PC-9 (cell line): ENCODE measurements around the gene SRRT. TPM values are rescaled to one million over a fixed set of nuclear protein-coding genes. Genes with fewer than 3 reads are reported as not detected.
"Not testable (repeated sequence)": the region's sequence is repeated elsewhere in the genome, so short reads cannot be mapped to it uniquely, and the experiment has no call there.

Source experiments
- BruUV-seq: library from RNA; stranded (reverse); fragments of 400-500 nt; replicated peaks from 2 replicates; lab custom pipeline; 2021; lab: Mats Ljungman, UMichigan
- CTCF ChIA-PET: fragments of 300-600 bp; sonication (Branson Sonifier 250); formaldehyde crosslinking; loops from one replicate; lab custom pipeline; 2022; ENCODE audit warnings: antibody characterized with exemption; lab: Charles Lee
- POLR2A ChIA-PET: fragments of 300-600 bp; sonication (Branson Sonifier 250); formaldehyde crosslinking; loops from one replicate; lab custom pipeline; 2022; ENCODE audit warnings: antibody characterized with exemption; ENCODE audit not compliant: unreplicated experiment; lab: Charles Lee
- DNase-seq, 2 experiments: peaks; one replicate each; pipeline versions ENCODE4 v3.0.0 to v3.0.0-alpha.2; 2015 to 2022; ENCODE audit warnings: mixed read lengths in 1 of 2
- H2AFZ ChIP-seq: fragments of 200-600 bp; sonication (generic); 2 replicates; pipeline ENCODE4 v1.8.1; 2017; ENCODE audit warnings: antibody characterized with exemption
- H3F3A ChIP-seq: fragments of 200-600 bp; sonication (generic); 2 replicates; pipeline ENCODE4 v1.8.1; 2017; ENCODE audit warnings: antibody characterized with exemption, mild to moderate bottlenecking, low read depth; ENCODE audit not compliant: insufficient read depth
- H3K27ac ChIP-seq: fragments of 200-600 bp; sonication (generic); 2 replicates; pipeline ENCODE4 v1.6.1; 2016; ENCODE audit warnings: mixed run types
- H3K27me3 ChIP-seq: fragments of 200-600 bp; sonication (generic); 2 replicates; pipeline ENCODE4 v1.6.1; 2016; ENCODE audit warnings: low read depth, mixed run types; ENCODE audit not compliant: insufficient read depth
- H3K36me3 ChIP-seq: fragments of 200-600 bp; sonication (generic); 2 replicates; pipeline ENCODE4 v1.6.1; 2016; ENCODE audit warnings: low read depth, mixed run types
- H3K4me1 ChIP-seq: fragments of 200-600 bp; sonication (generic); replicated peaks from 2 replicates; pipeline ENCODE4 v1.6.1; 2016; ENCODE audit warnings: mixed run types; ENCODE audit not compliant: insufficient read depth
- H3K4me2 ChIP-seq: fragments of 200-600 bp; sonication (generic); 2 replicates; pipeline ENCODE4 v1.6.1; 2017; ENCODE audit warnings: mixed run types
- H3K4me3 ChIP-seq: fragments of 200-600 bp; sonication (generic); 2 replicates; pipeline ENCODE4 v1.6.1; 2016; ENCODE audit warnings: mixed run types
- H3K79me2 ChIP-seq: fragments of 200-600 bp; sonication (generic); 2 replicates; pipeline ENCODE4 v1.6.1; 2017; ENCODE audit warnings: low read depth, mixed run types
- H3K9me2 ChIP-seq: fragments of 200-600 bp; sonication (generic); 2 replicates; pipeline ENCODE4 v1.8.1; 2017; ENCODE audit warnings: mild to moderate bottlenecking; ENCODE audit not compliant: insufficient read depth
- H3K9me3 ChIP-seq: fragments of 200-600 bp; sonication (generic); 2 replicates; pipeline ENCODE4 v1.8.1; 2016; ENCODE audit warnings: low read depth; ENCODE audit not compliant: insufficient read depth
- H4K20me1 ChIP-seq: fragments of 200-600 bp; sonication (generic); 2 replicates; pipeline ENCODE4 v1.8.1; 2017; ENCODE audit not compliant: insufficient read depth
- CTCF ChIP-seq: fragments of 200-600 bp; sonication (generic); conservative IDR thresholded peaks from 2 replicates; pipeline ENCODE4 v1.6.1; 2017; ENCODE audit warnings: mixed run types, antibody characterized with exemption, mild to moderate bottlenecking, moderate library complexity
- EZH2 ChIP-seq: fragments of 200-600 bp; sonication (generic); IDR thresholded peaks from 2 replicates; pipeline ENCODE4 v1.8.0; 2017; ENCODE audit warnings: antibody characterized with exemption, low read depth
- intact Hi-C: fragments of 100-400 bp; cut with micrococcal nuclease; formaldehyde crosslinking; loops from one replicate; pipeline ENCODE4 v1.10.0; 2022; ENCODE audit not compliant: unreplicated experiment
- total RNA-seq: library from RNA; stranded (reverse); gene quantifications from 2 replicates; pipeline ENCODE4 v1.2.3, GENCODE V29; 2021

The SRRT gene
- total RNA-seq, 1 experiment from 2014 or later = 144 TPM

GRCh38 chr7:100908512-100908911, 33.6 kb downstream of the SRRT start:
- H3K4me3 ChIP-seq = no peak overlapping the region
- no peaks in the 10 kb centered on the region for H3K27me3 ChIP-seq
- DNase-seq = no peak
- no peaks in the 10 kb centered on the region for H3K9me3 ChIP-seq
- no peaks in the 10 kb centered on the region for H3F3A ChIP-seq
- H3K9me2 ChIP-seq = no peaks in the 10 kb centered on the region
- POLR2A ChIA-PET = no interaction called here
- H4K20me1 ChIP-seq = no peaks in the 10 kb centered on the region
- no peaks in the 10 kb centered on the region for H3K36me3 ChIP-seq
- no peaks in the 10 kb centered on the region for H3K79me2 ChIP-seq
- TF ChIP-seq CTCF (no peak), EZH2 (no peak)
- H2AFZ ChIP-seq = no peak overlapping the region
- intact Hi-C loops = no loop called here
- CTCF ChIA-PET = interaction anchor here (0.6 kb wide), 1 partner anchor 236 kb away, joined by 11 read pairs; no protein-coding TSS in a partner anchor
- no peaks in the 10 kb centered on the region for H3K4me1 ChIP-seq
- no TSS peak for BruUV-seq
- H3K4me2 ChIP-seq = no peak overlapping the region
- H3K27ac ChIP-seq = no peak overlapping the region

- BruUV-seq, H3K4me1 ChIP-seq, H3F3A ChIP-seq, H3K4me2 ChIP-seq, H3K27me3 ChIP-seq, intact Hi-C loops, H2AFZ ChIP-seq, H3K36me3 ChIP-seq, H3K79me2 ChIP-seq, H3K27ac ChIP-seq, H3K9me2 ChIP-seq, H4K20me1 ChIP-seq, H3K9me3 ChIP-seq, DNase-seq, H3K4me3 ChIP-seq: not testable (repeated sequence)
- ChIA-PET POLR2A (interaction anchor here (0.7 kb wide), 1 partner anchor 11 kb away, joined by 5 read pairs; no protein-coding TSS in a partner anchor), CTCF (interaction anchor here (0.6 kb wide), 1 partner anchor 11 kb away, joined by 8 read pairs; no protein-coding TSS in a partner anchor)
Observed at GRCh38 chr7:100910443-100910842, 35.5 kb downstream of the SRRT start.

DNA sequence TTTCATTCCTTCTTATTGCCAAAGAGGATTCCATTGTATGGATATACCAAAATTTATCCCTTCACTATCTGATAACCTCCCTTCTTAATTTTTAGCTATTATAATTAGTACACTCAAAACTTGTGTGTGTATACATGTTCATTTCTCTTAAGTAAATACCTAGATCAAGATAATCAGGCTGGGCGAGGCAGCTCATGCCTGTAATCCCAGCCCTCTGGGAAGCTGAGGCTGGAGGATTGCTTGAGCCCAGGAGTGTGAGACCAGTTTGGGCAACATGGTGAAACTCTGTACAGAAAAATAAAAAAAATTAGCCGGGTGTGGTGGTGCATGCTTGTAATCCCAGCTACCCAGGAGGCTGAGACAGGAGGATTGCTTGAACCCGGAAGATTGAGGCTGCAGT, 36.6 kb downstream of the SRRT start:
- Histone ChIP-seq H3K36me3 (no peaks in the 10 kb centered on the region), H2AFZ (no peak overlapping the region), H3K4me3 (no peak overlapping the region), H3K27me3 (no peaks in the 10 kb centered on the region), H3K4me2 (no peak overlapping the region), H3K4me1 (no peaks in the 10 kb centered on the region), H3F3A (no peaks in the 10 kb centered on the region), H3K9me3 (no peaks in the 10 kb centered on the region), H3K79me2 (no peaks in the 10 kb centered on the region), H4K20me1 (no peaks in the 10 kb centered on the region), H3K27ac (no peak overlapping the region), H3K9me2 (no peaks in the 10 kb centered on the region)
- POLR2A ChIA-PET = no interaction called here
- intact Hi-C loops = no loop called here
- DNase-seq = no peak
- BruUV-seq = no TSS peak
- TF ChIP-seq CTCF = no peak
- no peak for TF ChIP-seq EZH2
- CTCF ChIA-PET = no interaction called here

- Histone ChIP-seq H4K20me1 (no peaks in the 10 kb centered on the region), H3K4me1 (no peaks in the 10 kb centered on the region), H3K4me3 (no peak overlapping the region), H3K79me2 (no peaks in the 10 kb centered on the region), H3K9me2 (no peaks in the 10 kb centered on the region), H3F3A (no peaks in the 10 kb centered on the region), H2AFZ (no peak overlapping the region), H3K27ac (no peak overlapping the region), H3K9me3 (no peaks in the 10 kb centered on the region), H3K4me2 (no peak overlapping the region), H3K27me3 (no peaks in the 10 kb centered on the region), H3K36me3 (no peaks in the 10 kb centered on the region)
- ChIA-PET POLR2A (no interaction called here), CTCF (no interaction called here)
- no peak for DNase-seq
- BruUV-seq = no TSS peak
- intact Hi-C loops = no loop called here
- no peak for TF ChIP-seq EZH2
- TF ChIP-seq CTCF = no peak
Observed at GRCh38 chr7:100914208-100914878, 39.4 kb downstream of the SRRT start.
